ENCODE data around the gene MCTP1.

DNA sequence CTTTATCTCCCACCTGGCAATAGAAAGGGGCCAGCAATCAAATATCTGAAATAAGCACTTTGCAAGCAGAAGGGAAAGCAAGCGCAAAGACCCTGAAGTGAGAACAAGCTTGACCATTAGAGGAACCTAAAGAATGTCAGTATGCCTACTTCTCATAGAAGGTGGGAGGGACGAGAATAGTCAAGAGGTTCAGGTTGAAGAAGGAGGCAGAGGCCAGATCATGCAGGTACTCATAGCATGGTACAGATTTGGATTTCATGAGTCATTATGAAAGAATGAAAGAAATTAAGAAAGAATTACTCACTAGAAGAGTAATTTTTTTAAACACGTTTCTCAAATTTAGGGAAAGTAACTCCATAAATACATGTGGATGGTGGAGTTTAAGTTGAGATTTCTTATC is 33.7 kb downstream of the MCTP1 start:
- TF ChIP-seq, protein P1, sequence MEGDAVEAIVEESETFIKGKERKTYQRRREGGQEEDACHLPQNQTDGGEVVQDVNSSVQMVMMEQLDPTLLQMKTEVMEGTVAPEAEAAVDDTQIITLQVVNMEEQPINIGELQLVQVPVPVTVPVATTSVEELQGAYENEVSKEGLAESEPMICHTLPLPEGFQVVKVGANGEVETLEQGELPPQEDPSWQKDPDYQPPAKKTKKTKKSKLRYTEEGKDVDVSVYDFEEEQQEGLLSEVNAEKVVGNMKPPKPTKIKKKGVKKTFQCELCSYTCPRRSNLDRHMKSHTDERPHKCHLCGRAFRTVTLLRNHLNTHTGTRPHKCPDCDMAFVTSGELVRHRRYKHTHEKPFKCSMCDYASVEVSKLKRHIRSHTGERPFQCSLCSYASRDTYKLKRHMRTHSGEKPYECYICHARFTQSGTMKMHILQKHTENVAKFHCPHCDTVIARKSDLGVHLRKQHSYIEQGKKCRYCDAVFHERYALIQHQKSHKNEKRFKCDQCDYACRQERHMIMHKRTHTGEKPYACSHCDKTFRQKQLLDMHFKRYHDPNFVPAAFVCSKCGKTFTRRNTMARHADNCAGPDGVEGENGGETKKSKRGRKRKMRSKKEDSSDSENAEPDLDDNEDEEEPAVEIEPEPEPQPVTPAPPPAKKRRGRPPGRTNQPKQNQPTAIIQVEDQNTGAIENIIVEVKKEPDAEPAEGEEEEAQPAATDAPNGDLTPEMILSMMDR (IDR thresholded peaks at IDR 0.05) = no peak
- no peak for TF ChIP-seq POLR2A (IDR thresholded peaks at IDR 0.05)
- no peak for TF ChIP-seq EP300 (IDR thresholded peaks at IDR 0.05)

Measured in tibial nerve (tissue), 4 donors.